Spleen (tissue), 11 donors: ENCODE measurements around the gene KLHL6. TPM values are rescaled to one million over a fixed set of nuclear protein-coding genes. Genes with fewer than 3 reads are reported as not detected.

ENCODE experiments used
- DNase-seq: peaks from one replicate; pipeline ENCODE4 v3.0.0-alpha.2; 2020
- H3K27ac ChIP-seq, 8 donors: fragments of 200-600 bp; sonication (generic) in 7 of 8; 1 replicate in 4 of 8; 2 replicates in 4 of 8; pipeline versions ENCODE4 v1.5.0 to v1.8.0; 2016 to 2021; ENCODE audit warnings: inconsistent platforms in 4 of 8, mild to moderate bottlenecking in 4 of 8, moderate library complexity in 1 of 8
- H3K27me3 ChIP-seq, 7 donors: fragments of 200-600 bp; sonication (generic) in 6 of 7; replicated peaks in 1 of 7; 1 replicate in 4 of 7; 2 replicates in 3 of 7; pipeline versions ENCODE4 v1.5.0 to v1.8.0; 2016 to 2021; ENCODE audit warnings: inconsistent platforms in 3 of 7, mild to moderate bottlenecking in 1 of 7
- H3K36me3 ChIP-seq, 6 donors: fragments of 200-600 bp; sonication (generic) in 5 of 6; 1 replicate in 4 of 6; 2 replicates in 2 of 6; pipeline versions ENCODE4 v1.5.0 to v1.8.0; 2016 to 2021; ENCODE audit warnings: inconsistent platforms in 2 of 6
- H3K4me1 ChIP-seq, 6 donors: fragments of 200-600 bp; sonication (generic) in 5 of 6; 1 replicate in 3 of 6; 2 replicates in 3 of 6; pipeline versions ENCODE4 v1.5.0 to v1.8.0; 2016 to 2021; ENCODE audit warnings: inconsistent platforms in 3 of 6
- H3K4me3 ChIP-seq, 8 donors: fragments of 200-600 bp; sonication (generic) in 7 of 8; 1 replicate in 4 of 8; 2 replicates in 4 of 8; pipeline versions ENCODE4 v1.5.0 to v1.8.0; 2016 to 2021; ENCODE audit warnings: inconsistent platforms in 4 of 8, mild to moderate bottlenecking in 4 of 8, moderate library complexity in 2 of 8
- H3K9me3 ChIP-seq, 8 donors: fragments of 200-600 bp; sonication (generic) in 7 of 8; 1 replicate in 4 of 8; 2 replicates in 4 of 8; pipeline versions ENCODE4 v1.5.0 to v1.8.0; 2016 to 2021; ENCODE audit warnings: inconsistent platforms in 4 of 8
- POLR2A ChIP-seq, 3 donors: fragments of 450-650 bp; IDR thresholded peaks; one replicate each; pipeline ENCODE4 v1.5.1; 2017; ENCODE audit warnings: antibody characterized with exemption in 3 of 3, mild to moderate bottlenecking in 1 of 3
- POLR2AphosphoS5 ChIP-seq, 3 donors: sonication (generic); formaldehyde crosslinking; IDR thresholded peaks; one replicate each; pipeline ENCODE4 v1.5.1; 2017; ENCODE audit warnings: antibody characterized with exemption in 3 of 3
- WGBS, 5 donors: extraction: QIAGEN DNeasy Blood & Tissue Kit in 3 of 5; methylation state at CpG; one replicate each; pipeline versions ENCODE4 v1.1.5 to v1.1.7; 2013 to 2018; 5-methylcytosine and 5-hydroxymethylcytosine counted together
- intact Hi-C: fragments of 100-400 bp; cut with DNase I; formaldehyde crosslinking; loops from one replicate; pipeline ENCODE4 v1.15.0; 2023; ENCODE audit warnings: low total_unique reads
- polyA plus RNA-seq, 3 donors: library from polyadenylated mRNA; stranded (reverse); fragments of 200-250 nt; gene quantifications; one replicate each; pipeline ENCODE4 v1.2.1, GENCODE V29; 2013
- total RNA-seq, 7 donors: library from RNA; depleted of rRNA in 3 of 7; stranded (reverse); fragments of >200 nt in 3 of 7; fragmentation: NEBNext Ultra II Directional in 4 of 7; extraction: Animal tissue kit (Norgen Biotek cat#: 25700) in 4 of 7; gene quantifications; one replicate each; pipeline versions ENCODE4 v1.1.0 to v1.2.1, GENCODE V29; 2016 to 2021
- TF ChIP-seq, protein P1 (sequence below), 11 experiments: fragments of 200-600 bp in 7 of 11; fragments of 450-650 bp in 4 of 11; sonication (generic) in 4 of 11; IDR thresholded peaks in 8 of 11; conservative IDR thresholded peaks in 3 of 11; 1 replicate in 7 of 11; 2 replicates in 4 of 11; pipeline versions ENCODE4 v1.4.0 to v1.8.0; 2016 to 2021; ENCODE audit warnings: antibody characterized with exemption in 11 of 11, inconsistent platforms in 4 of 11, mild to moderate bottlenecking in 1 of 11
- donor health status: healthy with polysubstance abuse.
- donor health status: DM: no; HTN: no; CAD: no; lungs with moderate emphysema.
- donor health status: DM: no; HTN: no; CAD: no.
- donor health status: Bipolar disorder and iron deficiency.
- donor health status: healthy.
- donor health status: DM: no; HTN: no; CAD: no.
- donor health status: DM: yes; HTN: yes; CAD: no.

KLHL6 gene
- total and polyA plus RNA-seq, 10 donors: 10.8 to 51.8 (median 33.0) TPM

DNA sequence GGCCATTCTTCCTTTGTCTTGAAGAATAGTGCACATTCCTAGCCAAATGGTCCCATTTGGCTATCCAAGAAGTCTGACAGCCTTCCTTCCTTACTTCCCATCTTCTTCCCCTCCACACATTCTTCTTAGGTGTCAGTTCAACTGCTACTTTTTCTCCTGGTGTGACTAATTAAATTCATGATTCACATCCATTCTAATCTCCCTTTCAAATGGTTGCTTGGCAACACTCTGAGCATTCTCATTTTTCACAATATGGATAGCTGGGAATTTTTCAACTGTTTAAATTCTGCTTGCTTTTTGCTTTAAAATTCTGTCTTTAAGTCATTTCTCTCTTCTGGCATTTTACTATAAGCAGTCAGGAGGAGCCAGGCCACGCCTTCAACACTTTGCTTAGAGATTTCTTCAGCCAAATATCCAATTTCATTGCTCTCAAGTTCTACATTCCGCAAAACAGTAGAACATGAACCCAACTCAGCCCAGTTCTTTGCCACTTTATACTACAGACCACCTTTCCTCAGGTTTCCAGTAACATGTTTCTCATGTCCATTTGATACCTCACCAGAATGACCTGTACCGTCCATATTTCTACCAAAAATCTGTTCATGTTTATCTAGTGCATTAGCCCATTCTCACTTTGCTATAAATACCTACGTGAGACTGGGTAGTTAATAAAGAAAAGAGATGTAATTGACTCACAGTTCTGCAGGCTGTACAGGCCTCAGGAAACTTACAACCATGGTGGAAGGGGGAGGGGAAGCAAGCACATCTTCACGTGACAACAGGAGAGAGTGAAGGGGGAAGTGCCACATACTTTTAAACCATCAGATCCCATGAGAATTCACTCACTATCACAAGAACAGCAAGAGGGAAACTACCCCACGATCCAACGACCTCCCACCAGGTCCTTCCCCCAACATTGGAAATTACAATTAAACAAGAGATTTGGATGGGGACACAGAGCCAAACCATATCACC is 95.1 kb downstream of the KLHL6 start:
- Histone ChIP-seq H3K9me3 (peaks cover 0 to 9% (median 0%) of the 10 kb centered on the region in 8 donors), H3K4me1 (no peaks in the 10 kb centered on the region), H3K27ac (no peak overlapping the region), H3K36me3 (peaks cover 0 to 15% (median under 1%) of the 10 kb centered on the region in 6 donors), H3K4me3 (no peak overlapping the region), H3K27me3 (no peaks in the 10 kb centered on the region)
- TF ChIP-seq, protein P1, sequence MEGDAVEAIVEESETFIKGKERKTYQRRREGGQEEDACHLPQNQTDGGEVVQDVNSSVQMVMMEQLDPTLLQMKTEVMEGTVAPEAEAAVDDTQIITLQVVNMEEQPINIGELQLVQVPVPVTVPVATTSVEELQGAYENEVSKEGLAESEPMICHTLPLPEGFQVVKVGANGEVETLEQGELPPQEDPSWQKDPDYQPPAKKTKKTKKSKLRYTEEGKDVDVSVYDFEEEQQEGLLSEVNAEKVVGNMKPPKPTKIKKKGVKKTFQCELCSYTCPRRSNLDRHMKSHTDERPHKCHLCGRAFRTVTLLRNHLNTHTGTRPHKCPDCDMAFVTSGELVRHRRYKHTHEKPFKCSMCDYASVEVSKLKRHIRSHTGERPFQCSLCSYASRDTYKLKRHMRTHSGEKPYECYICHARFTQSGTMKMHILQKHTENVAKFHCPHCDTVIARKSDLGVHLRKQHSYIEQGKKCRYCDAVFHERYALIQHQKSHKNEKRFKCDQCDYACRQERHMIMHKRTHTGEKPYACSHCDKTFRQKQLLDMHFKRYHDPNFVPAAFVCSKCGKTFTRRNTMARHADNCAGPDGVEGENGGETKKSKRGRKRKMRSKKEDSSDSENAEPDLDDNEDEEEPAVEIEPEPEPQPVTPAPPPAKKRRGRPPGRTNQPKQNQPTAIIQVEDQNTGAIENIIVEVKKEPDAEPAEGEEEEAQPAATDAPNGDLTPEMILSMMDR (IDR thresholded peaks at IDR 0.05 in 8 of 11, conservative IDR thresholded peaks at IDR 0.05 in 3 of 11): no peak
- no peak for TF ChIP-seq POLR2A (IDR thresholded peaks at IDR 0.05)
- 70 to 82% (median 78%) methylated on average over 7 of the region's 7 CpGs for WGBS, 5 donors
- intact Hi-C loops: no loop called here
- DNase-seq: no peak

DNA sequence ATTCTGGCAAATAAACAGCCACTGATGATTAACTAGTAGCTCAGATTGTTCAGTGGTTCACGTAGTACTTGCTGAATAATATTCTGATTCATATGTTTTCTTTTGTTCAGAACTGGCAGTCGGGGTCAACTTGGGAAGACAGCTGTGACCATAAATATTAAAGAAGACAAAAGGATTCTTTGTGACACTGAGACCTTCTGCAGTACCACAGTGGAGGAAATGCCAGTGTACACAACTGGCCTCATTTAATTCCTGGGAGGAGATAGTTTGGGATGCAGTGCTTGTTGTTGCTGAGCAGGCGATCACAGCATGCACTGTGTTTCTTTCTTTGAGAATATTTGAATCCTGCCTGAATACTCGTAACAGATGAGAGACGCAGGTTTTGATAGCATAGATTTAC is 100.4 kb downstream of the KLHL6 start:
- intact Hi-C loops: no loop called here
- peaks cover 0 to 52% (median 24%) of the 10 kb centered on the region in 6 donors for H3K36me3 ChIP-seq
- TF ChIP-seq POLR2AphosphoS5 (IDR thresholded peaks at IDR 0.05) (no peak), POLR2A (IDR thresholded peaks at IDR 0.05) (no peak)
- TF ChIP-seq, protein P1 (IDR thresholded peaks at IDR 0.05 in 8 of 11, conservative IDR thresholded peaks at IDR 0.05 in 3 of 11): no peak
- no peak overlapping the region for H3K4me3 ChIP-seq
- peaks cover 0 to 4% (median 0%) of the 10 kb centered on the region in 8 donors for H3K9me3 ChIP-seq
- no peak for DNase-seq
- H3K27ac ChIP-seq: no peak overlapping the region
- peaks cover 0 to 2% (median 0%) of the 10 kb centered on the region in 6 donors for H3K4me1 ChIP-seq
- no peaks in the 10 kb centered on the region for H3K27me3 ChIP-seq
- WGBS, 5 donors: 85 to 92% (median 90%) methylated on average over 5 of the region's 5 CpGs

DNA sequence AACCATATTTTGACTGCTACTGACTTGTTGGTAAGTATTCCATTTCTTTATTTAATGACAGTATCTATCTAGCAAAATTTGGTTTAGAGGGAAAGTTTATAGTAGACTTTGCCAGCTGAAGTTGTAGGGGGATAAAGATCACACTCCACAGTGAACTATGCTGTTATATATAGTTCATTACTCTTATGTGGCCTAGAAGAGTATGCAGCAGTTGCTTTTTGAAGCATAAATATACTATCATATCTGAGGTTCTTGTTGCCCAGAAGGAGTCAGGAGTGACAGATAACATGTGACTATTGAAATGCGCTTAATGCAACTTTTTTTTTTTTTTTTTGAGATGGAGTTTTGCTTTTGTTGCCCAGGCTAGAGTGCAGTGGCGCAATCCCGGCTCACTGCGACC is 101.4 kb downstream of the KLHL6 start:
- intact Hi-C loops: no loop called here
- Histone ChIP-seq H3K4me1 (peaks cover 0 to 13% (median 6%) of the 10 kb centered on the region in 6 donors), H3K36me3 (peaks cover 0 to 52% (median 24%) of the 10 kb centered on the region in 6 donors), H3K9me3 (no peaks in the 10 kb centered on the region), H3K27me3 (no peaks in the 10 kb centered on the region), H3K27ac (no peak overlapping the region), H3K4me3 (no peak overlapping the region)
- TF ChIP-seq, protein P1 (IDR thresholded peaks at IDR 0.05 in 8 of 11, conservative IDR thresholded peaks at IDR 0.05 in 3 of 11): no peak
- DNase-seq: no peak
- 88 to 100% (median 90%) methylated on average over 4 of the region's 4 CpGs for WGBS, 5 donors

DNA sequence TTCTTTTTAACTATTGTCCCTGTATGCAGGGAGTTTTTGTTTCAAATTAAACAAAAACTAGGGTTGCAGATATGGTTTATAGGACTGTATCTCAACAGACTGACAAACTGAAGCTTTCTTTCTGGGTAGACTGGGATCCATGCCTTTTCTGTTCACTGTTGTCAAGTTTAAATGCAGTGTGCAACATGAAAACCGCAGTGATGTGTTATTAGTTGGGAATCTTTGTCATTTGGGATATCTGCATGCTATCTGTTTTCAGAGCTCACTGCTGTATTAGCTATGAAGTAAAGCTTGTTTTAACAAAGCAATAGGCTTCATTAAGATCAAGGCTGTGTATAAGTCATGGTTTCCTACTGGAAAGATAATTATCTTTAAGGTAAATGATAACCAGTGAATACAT is 105.7 kb downstream of the KLHL6 start:
- intact Hi-C loops: no loop called here
- Histone ChIP-seq H3K36me3 (peaks cover 0 to 31% (median 20%) of the 10 kb centered on the region in 6 donors), H3K4me3 (peak overlapping the region in 3 of 8 donors; percentile 7 to 39 (median 9)), H3K9me3 (peaks cover 0 to 3% (median 0%) of the 10 kb centered on the region in 8 donors), H3K27me3 (no peaks in the 10 kb centered on the region), H3K4me1 (peaks cover 4 to 32% (median 23%) of the 10 kb centered on the region in 6 donors), H3K27ac (peak overlapping the region in 6 of 8 donors; percentile 17 to 85 (median 33))
- 73 to 100% (median 79%) methylated on average over 1 of the region's 1 CpG for WGBS, 5 donors
- TF ChIP-seq, protein P1 (IDR thresholded peaks at IDR 0.05 in 8 of 11, conservative IDR thresholded peaks at IDR 0.05 in 3 of 11): no peak
- no peak for TF ChIP-seq POLR2A (IDR thresholded peaks at IDR 0.05)
- no peak for TF ChIP-seq POLR2AphosphoS5 (IDR thresholded peaks at IDR 0.05)
- no peak for DNase-seq
